HG03460 (cell line): Measurements from ENCODE around the gene RALGAPA2.

ENCODE experiments used
- ATAC-seq: cut with Tn5 transposase; IDR thresholded peaks from one replicate; pipeline ENCODE4 v1.9.1; 2021; ENCODE audit not compliant: unreplicated experiment

The RALGAPA2 gene

DNA sequence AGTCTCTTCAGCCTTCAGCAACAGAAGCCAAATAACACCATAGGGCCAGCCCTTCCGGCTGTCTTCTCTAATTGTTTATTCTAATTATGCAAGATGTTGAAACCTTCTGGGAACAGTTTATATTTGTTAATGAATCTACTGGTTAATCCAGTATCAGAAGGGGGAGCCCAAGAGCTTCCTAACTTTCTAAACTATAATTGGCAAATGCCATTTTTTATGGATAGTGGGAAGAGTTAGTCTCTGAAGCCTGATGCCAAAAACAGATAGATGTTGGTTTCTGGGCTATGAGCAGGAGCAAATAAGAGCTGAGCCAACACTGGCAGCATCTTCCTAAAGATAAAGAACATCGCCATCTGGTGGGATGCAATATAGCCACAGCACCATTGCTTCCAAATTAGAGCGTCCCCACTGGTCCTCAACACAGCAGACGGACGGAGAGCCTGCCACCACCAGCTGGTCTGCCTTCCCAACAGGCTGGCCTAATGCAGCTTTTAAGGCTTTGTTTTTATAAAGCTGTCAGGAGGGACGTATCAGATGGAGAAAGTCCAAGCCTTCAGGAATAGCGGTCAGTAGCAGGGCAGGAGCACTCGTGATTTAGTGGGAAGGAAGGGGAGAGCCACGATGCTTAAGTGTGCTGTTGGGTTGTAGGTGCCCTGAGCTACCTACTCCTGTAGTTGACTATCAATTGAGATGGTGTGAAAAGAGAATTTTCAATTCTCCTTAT, 118.8 kb downstream of the RALGAPA2 start:
- ATAC-seq = no peak

DNA sequence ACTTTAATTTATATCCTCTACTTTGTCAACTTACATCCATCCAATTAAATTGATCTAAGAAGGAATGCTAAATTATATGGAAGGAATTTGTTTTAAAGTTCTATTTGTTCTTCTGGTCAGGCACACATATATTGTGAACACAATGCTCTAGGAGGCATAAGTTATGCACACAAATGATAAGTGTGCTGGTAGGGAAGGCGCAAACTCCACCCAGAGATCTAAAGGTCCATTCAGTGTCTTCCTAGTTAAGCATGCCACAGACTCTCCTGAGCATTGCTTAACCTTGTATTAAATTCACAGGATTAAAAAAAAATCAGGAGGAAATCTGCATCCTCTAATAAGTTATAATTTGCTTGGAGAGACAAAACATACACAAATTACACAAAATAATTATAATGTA, 127.3 kb downstream of the RALGAPA2 start:
- ATAC-seq = no peak

DNA sequence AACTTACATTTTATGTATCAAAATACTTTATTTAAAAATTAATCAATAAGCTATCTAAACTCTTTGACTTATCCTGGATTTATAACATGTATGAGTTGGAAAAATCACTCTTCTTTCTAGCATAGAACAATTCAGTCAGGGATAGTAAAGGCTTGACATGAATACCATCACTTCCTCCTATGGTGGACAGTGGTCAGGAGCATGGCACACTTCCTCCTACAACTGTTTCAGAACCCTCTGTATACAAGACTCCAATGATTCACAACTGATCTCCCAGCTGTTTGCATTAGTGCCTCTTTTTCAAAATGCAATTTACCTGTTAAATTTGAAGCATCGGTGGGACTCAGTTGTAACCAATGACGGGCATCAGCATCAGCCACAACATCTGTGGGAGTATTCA, 129.7 kb downstream of the RALGAPA2 start:
- no peak for ATAC-seq

DNA sequence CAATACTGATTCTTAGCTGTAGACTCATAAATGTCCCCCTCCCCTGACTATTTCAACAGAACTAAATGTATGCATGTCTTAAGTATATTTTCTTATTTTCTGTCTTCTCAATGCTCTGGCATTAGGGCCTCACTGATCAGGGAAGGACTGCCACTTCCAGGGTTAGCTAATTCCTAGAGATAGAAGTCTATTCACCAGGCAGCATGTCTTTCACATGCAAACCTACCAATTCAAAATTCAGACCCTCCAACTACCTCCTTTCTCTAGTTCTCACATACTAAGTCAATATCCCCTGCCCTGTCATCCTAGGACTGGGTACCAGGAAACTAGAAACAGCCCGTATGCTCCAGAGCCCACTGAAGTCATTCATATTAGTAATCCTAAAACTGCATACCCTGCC, 132.3 kb downstream of the RALGAPA2 start:
- ATAC-seq = no peak

DNA sequence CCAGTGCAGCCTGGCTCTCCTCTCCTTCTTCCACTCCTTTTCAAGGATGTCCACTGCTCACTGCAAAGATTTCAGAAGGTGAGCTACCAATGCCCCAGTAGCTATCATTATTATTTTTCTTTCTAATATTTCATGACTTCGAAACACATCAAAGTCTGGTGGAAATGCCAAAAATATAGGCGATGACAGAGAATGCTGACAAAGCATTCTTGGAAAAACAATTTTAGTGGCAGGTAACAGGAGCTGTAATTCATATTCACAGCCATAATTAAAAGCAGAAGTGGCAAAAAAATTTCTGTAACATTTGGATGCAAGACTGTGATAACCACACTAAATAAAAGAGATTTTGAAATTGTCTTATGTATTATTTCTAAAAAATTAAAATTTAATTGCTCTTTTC, 133.6 kb downstream of the RALGAPA2 start:
- no peak for ATAC-seq

DNA sequence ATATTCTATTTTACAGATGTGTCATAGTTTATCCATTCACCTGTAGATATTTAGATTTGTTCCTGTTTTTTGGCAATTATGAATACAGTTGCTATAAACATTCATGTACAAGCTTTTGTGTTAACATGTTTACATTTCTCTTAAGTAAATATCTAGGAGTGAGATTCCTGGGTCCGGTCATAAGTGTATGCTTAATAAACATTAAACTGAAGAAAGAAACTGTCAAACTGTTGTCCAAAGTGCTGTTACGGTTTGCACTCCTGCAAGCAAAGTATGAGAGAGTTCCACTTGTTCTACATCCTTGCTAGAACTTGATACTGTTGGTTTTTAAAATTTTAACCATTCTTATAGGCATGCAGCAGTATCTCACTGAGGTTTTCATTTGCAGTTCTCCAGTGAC, 138.6 kb downstream of the RALGAPA2 start:
- ATAC-seq = no peak

DNA sequence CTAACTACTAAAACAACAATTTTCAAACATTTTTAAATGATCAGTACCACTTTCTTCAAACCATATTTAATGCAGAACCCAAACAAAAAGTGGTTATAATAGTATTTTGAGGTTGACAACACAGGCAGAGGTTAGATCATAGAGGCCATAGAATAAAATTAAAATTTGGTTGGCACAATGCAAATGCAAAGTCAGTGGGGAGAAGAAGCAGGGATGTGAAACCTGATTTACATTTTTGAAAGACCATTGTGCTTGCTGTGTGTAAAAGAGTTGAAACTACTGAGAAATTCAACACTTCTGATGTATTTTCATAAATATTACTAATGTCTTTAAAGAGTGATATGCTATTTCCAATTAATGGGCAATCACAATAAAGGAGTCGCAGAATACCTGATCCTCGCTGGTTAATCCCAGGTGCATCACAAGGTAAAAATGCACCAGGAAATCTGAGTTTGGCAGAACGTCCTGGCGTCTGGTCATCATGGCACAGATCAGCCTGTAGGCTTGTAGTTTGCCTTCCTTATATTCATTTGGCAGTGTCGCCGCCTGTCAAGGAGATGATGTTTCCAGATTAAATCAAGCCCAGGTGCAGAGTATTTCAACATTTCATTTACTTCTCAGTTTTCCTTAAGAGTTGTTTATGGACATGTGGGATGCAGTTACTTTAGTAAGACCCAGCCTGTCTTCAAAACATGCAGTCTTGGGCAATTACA, 141.2 kb downstream of the RALGAPA2 start:
- no peak for ATAC-seq

DNA sequence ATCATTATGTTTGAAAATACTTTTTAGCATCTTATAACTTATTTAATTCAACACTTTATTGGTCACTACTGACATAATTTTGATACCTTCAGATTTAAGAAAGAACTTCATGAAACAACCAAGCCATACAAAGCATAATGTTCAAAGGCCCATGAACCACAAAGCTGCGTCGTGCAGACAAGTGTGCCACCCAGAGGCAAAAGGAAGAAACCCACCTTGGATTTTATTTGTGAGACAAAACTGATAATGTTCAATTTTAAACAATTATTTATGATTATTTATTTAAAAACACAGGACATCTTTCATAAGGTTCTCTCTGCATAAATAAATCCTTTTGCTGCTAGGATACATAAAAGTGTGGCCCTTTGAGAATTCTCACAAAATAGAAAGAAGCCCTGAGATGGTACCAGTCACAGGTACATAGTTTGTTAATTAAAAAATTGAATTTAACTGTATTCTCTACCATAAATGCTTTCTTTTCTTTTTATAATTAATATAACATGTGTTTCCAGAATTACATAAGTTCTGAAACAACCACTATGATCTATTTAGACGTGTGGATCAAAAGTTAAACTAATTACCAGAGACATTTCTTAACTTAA, 143.7 kb downstream of the RALGAPA2 start:
- ATAC-seq = no peak

DNA sequence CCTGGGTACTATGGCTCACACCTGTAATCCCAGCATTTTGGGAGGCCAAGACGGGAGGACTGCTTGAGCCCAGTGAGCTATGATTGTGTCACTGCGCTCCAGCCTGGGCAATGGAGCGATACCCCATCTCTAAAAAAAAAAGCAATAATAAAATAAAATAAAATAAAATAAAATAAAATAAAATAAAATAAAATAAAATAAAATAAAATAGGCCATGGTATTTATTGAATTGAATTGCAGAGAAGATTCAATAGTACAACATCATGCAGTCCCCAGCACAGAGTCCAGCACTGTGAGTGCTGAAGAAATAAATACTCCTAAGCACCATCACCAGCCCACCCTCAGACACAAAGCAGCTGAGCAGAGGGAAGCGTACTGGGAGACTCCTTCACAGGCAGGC, 144.7 kb downstream of the RALGAPA2 start:
- no peak for ATAC-seq

DNA sequence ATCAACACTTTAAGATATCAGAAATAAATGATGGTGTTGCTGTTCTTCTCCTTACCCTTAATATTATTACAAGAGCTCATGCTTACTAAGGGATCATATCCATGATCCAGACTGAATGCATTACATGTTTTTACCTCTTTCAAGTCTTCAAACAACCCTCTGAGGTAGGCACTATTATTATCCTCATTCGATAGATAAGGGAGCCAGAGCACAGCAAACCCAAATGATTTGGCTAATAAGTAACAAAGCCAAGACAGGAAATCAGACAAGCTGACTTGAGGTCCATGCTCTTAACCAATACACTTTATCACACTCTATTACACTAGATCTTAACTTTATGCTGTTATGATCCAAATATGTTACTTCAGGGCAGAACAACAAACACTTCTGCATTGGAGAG, 145.9 kb downstream of the RALGAPA2 start:
- ATAC-seq = no peak

DNA sequence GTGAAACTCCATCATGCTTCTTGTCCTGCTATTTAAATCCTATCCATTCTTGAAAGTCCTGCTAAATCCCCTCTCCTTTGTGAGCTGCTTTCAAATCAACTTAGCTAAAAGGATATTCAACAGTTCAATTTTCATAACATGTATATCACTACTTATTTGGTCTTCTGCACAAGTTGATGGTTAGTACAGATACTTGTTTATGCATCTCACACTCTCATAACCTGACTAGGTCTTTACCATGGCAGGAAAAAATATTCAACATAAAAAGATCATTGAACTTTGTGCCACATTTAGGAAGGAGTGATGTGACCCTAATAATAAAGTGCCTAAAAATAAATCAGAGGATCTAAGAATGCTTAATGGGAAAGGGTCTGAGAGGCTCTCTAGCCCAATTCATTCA, 148.2 kb downstream of the RALGAPA2 start:
- no peak for ATAC-seq

DNA sequence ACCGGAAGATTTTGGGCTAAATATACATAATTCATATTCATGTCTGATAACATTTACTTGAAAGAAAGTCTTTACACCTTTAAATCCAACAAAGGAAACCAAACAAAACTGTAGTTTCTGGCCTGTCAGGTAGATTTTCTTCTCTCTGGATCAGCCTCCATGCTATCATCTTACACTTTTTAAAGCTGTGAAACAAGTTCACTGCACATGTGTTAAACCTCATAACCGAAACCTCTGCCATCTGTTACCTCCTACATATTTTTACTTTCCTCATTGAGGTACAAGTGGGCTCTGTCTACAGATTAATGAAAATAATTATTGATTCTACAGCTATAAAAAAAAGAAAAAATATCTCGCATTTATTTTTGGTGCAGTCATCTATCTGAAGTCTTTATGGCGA, 149.9 kb downstream of the RALGAPA2 start:
- no peak for ATAC-seq

DNA sequence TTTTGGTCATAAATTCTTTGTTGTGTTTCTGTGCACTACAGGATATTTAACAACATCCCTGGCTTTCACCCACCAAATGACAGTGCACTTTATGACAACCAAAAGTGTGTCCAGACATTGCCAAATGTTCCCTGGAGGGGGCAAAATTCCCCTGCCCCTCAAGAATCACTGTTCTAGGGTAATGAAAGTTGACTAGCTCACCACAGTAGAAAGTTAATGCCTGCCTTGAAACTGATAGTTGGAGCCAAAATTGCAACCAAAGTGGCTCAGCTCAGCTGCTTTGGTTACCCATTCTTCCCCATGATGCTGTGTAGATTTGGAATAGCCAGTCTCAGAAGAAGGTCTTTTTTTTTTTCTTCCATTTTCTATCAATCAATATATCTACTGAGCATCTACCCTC, 150.6 kb downstream of the RALGAPA2 start:
- peak; percentile 62 for ATAC-seq

DNA sequence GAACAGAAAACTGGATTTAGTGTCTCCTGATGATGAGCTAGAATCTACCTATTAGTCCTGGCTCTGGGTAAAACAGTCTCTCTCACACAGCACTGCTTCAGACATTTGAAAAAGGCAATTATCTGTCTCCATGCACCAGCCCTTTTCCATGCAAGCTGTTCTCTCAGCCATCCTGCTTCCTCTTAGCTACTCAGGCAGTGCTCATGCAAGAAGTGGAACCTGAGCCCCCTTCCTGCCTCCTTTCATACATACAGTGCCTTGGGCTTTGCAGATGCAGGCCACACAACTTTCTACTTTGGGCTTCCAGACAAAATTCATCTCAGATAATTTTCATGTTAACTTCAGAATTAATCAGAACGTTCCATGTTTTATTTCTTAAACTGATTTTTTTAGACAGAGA, 151.3 kb downstream of the RALGAPA2 start:
- ATAC-seq = no peak

DNA sequence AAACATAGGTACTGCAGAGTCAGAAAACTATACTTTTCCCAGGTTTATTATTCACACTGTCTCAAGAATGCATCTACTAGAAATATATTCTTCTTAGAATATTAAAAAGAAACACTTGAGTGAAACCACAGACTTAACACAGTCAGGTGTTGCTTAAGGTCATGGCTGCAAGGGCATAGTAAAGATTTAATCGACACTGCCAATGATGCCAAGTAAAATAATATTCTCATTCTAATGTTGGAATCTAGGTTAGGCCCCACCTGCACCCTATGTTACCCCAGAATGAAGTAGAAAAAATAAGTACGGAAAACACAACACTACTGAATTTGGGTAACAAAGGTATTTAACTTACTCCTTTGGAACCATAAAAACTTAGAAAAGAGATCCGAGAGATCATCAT, 155.0 kb downstream of the RALGAPA2 start:
- ATAC-seq = no peak

DNA sequence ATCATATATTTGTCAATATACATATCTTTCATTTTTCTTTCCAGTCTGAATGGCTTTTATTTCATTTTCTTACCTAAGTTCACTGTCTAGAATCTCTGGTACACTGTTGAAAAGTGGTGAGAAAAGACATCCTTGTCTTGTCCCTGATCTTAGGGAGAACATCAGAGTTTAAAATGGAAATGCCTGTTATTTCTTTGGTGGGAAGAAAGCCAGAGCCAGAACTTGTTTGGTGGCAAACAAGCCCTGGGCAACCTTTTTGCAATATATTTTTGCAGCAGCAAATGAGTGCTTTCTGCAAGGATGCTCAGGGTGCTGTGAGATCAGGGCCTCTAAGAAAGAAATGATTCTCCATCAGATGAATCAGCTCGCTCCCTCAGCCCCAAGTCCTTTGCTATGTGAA, 156.6 kb downstream of the RALGAPA2 start:
- ATAC-seq = no peak

DNA sequence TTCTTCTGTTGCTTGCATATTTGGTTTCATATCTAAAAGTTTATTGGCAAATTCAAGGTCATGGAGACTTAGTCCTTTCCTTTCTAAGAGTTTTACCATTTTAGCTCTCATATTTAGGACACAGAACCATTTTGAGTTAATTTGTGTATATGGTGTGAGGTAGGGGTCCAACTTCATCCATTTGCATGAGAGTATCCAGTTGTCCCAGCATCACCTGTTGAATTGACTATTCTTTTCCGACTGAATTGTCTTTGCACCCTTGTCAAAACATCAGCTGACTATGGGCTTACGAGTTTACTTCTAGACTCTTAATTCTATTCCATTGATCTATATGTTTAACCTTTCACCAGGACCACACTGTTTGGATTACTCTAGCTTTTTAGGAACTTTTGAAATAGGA, 157.5 kb downstream of the RALGAPA2 start:
- no peak for ATAC-seq

DNA sequence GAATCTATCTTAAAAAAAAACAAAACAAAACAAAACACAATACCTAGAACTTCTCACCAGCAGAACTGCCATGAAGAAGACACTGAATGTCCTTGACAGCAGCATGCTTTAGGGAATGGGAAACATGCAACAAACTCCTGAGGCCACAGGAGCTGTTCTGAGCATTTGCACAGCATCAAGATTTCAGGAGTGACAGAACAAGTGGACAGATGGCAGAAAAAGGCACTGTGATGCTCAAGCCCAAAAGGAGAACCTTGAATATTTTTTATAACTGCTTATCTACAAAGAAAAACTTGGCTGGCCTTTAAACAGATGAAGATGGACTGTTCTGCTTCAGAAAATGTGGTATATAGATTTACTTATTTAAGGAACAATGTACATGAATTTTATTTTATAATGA, 158.9 kb downstream of the RALGAPA2 start:
- no peak for ATAC-seq

DNA sequence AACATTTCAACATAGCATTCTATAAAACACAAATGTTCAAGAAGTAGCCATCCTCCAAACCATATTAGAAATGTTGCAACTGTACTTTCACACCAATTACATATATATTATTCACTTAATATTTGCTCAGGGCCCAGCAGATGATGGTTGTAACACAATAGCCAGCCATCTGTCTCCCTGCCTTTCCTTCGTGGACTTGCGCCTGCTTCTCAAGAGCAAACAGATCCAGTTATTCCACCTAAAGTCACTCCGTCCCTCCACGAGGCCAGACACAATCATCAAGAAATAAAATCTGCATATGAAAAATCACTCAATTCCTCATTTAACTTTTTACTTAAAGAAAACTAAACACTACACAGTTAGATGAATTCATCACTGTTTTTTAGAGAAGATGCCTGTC, 160.4 kb downstream of the RALGAPA2 start:
- ATAC-seq = no peak

DNA sequence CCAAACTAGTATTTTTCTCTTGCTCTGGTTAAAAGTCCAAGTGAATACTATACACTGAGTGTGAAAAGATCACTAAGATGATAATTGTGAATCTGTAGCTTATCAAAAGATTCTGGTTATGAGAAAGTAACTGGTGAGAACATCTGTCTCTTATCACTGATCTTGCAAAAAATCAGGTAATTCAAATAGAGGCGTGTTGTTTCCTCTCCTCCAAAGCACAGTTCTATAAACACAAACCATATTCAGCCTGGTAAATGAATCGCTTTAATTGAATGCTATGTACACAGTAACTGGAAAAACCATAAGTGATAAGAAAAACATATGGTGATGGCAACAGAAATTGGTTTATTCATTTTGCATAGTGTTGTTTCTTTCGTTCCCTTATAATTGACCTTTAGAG, 161.0 kb downstream of the RALGAPA2 start:
- ATAC-seq = no peak

DNA sequence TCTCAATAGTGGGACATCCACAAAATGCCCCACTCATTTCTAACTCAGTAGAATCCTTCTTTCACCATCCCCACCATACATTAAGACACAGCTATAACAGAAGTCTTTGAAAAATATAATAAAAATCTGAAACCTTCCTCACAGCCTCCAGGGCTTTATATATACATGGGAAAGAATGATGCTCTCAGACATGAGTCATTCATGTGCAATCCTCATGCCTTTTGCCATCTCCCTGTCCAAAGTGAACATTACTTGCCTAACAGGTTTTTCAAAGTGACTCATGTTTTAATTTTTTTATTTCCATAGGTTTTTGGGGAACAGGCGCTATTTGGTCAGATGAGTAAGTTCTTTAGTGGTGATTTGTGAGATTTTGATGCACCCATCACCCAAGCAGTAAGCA, 162.7 kb downstream of the RALGAPA2 start:
- ATAC-seq = no peak

DNA sequence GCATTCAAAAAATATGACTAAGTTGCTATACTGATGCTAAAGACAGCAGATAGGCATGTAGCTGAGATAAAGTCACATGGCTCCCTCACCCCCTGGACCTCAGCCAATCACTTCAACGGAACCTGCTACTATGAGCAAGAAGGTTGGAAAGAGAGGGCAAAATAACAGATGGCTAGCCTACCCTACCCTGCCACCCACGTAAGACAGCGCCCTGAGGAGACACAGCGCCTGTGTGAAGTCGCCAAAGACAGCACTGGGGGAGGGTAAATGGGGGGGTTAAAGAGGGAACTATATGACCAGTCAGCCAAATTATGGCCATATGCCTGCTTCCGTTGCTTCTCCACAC, 163.2 kb downstream of the RALGAPA2 start:
- no peak for ATAC-seq
